IPS-20b (cell line): ENCODE measurements around the gene NOD1.

Experiments
- H3K27ac ChIP-seq: one replicate; pipeline ENCODE4 v1.5.1; 2013; ENCODE audit warnings: low read length
- H3K27me3 ChIP-seq: 2 replicates; pipeline ENCODE4 v1.6.1; 2013; ENCODE audit warnings: mild to moderate bottlenecking, low read length, inconsistent platforms; ENCODE audit not compliant: insufficient read depth
- H3K36me3 ChIP-seq: 2 replicates; pipeline ENCODE4 v1.6.1; 2013; ENCODE audit warnings: low read depth, mild to moderate bottlenecking, inconsistent platforms, low read length, moderate library complexity; ENCODE audit not compliant: insufficient read depth
- H3K4me1 ChIP-seq: 2 replicates; pipeline ENCODE4 v1.6.1; 2013; ENCODE audit warnings: mild to moderate bottlenecking, control low read depth, inconsistent platforms, low read length, moderate library complexity; ENCODE audit not compliant: insufficient read depth
- H3K4me3 ChIP-seq: 2 replicates; pipeline ENCODE4 v1.5.1; 2013; ENCODE audit warnings: mild to moderate bottlenecking, low read length, inconsistent platforms
- H3K9ac ChIP-seq: 2 replicates; pipeline ENCODE4 v1.6.1; 2013; ENCODE audit warnings: low read depth, mild to moderate bottlenecking, inconsistent platforms, low read length, moderate library complexity
- H3K9me3 ChIP-seq: 2 replicates; pipeline ENCODE4 v1.6.1; 2013; ENCODE audit warnings: mild to moderate bottlenecking, low read depth, low read length, inconsistent platforms; ENCODE audit not compliant: insufficient read depth

The NOD1 gene

DNA sequence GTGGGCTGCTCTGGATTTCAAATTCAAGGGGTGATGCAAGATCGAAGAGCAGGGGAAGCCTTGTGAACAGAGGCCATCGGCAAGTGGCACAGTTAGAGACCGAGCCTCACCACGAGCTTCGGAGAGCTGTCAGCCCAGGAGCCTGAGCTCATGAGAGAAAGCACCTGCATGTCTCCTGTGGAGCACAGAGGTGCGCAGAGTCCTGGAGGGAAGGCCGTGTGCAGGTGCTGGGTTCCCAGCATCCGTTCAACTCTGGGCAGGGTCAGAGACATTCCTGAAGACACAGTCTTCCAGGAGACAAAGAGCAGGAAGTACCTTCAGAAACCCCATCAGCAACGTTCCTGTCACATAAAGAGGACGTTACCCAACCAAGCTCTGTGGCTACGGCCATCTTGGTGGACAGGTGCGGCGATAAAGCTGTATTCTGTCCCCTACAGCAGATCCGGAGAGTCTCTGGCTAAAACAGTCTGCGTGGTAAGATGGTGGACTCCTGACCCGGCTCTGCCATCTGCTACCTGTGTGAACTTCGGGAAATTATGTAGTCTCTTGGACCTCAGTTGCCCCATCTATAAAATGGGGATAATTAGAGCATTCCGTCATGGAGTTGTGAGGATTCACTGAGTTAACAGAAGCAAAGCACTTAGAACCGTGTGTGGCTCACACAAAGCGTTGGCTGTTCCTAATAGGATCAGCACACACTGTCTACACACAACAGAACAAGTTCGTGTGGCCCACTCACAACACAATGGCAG lies 40.6 kb downstream of the NOD1 start:
- Histone ChIP-seq H3K4me3 (no peak overlapping the region), H3K9ac (no peak overlapping the region), H3K36me3 (peaks cover 14% of the 10 kb centered on the region; the same call in 1 of the 2 replicates), H3K4me1 (peaks cover 11% of the 10 kb centered on the region; the same call in 1 of the 2 replicates), H3K27ac (no peak overlapping the region), H3K9me3 (peaks cover 7% of the 10 kb centered on the region; the same call in 1 of the 2 replicates), H3K27me3 (no peaks in the 10 kb centered on the region)

DNA sequence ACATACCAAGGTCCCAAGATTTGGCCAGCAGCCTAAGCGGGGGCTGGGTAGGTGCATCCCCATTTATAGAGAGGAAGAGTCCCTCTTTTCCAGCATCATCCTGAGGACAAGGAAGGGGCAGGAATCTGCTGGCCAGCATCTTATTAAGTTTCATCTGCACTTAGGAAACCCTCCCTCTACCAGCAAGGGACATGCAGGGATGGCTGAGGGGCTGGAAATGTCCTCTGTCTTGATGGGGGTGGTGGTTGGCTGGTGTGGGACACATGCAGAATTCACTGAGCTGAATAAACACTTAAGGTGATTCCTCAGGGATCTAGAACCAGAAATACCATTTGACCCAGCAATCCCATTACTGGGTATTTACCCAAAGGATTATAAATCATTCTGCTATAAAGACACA lies 42.1 kb downstream of the NOD1 start:
- Histone ChIP-seq H3K27me3 (no peaks in the 10 kb centered on the region), H3K4me1 (peaks cover 18% of the 10 kb centered on the region; the same call in 1 of the 2 replicates), H3K9me3 (peaks cover 7% of the 10 kb centered on the region; the same call in 1 of the 2 replicates), H3K4me3 (no peak overlapping the region), H3K9ac (no peak overlapping the region), H3K36me3 (peaks cover 14% of the 10 kb centered on the region; the same call in 1 of the 2 replicates), H3K27ac (no peak overlapping the region)

DNA sequence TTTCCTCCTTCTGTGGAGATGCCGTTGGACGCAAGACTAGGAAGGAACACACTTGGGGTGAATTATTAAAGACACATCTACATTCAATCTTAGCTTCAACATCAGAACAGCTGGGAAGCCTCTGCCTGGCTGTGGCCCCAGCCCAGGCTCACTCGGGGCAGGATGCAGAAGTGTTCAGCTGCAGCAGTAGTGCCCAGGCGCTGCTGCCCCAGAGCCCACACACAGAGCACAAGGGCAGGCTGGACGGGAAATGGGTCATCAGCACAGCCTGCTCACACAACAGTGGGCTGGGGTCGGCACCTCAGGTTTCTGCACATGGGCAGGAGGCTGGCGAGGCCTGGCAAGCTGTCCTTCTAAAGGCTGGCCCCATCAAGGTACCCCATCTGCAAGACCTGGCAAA lies 42.5 kb downstream of the NOD1 start:
- H3K4me1 ChIP-seq = peaks cover 18% of the 10 kb centered on the region; the same call in 1 of the 2 replicates
- no peak overlapping the region for H3K9ac ChIP-seq
- H3K27me3 ChIP-seq = no peaks in the 10 kb centered on the region
- no peak overlapping the region for H3K27ac ChIP-seq
- H3K9me3 ChIP-seq = peaks cover 7% of the 10 kb centered on the region; the same call in 1 of the 2 replicates
- H3K4me3 ChIP-seq = no peak overlapping the region
- H3K36me3 ChIP-seq = peaks cover 14% of the 10 kb centered on the region; the same call in 1 of the 2 replicates

GRCh38 chr7:30434140-30434799 lies 44.3 kb downstream of the NOD1 start:
- H3K4me1 ChIP-seq = peaks cover 18% of the 10 kb centered on the region; the same call in 1 of the 2 replicates
- no peak overlapping the region for H3K9ac ChIP-seq
- H3K36me3 ChIP-seq = peaks cover 14% of the 10 kb centered on the region; the same call in 1 of the 2 replicates
- no peaks in the 10 kb centered on the region for H3K27me3 ChIP-seq
- no peak overlapping the region for H3K27ac ChIP-seq
- H3K9me3 ChIP-seq = peaks cover 7% of the 10 kb centered on the region; the same call in 1 of the 2 replicates
- H3K4me3 ChIP-seq = no peak overlapping the region

DNA sequence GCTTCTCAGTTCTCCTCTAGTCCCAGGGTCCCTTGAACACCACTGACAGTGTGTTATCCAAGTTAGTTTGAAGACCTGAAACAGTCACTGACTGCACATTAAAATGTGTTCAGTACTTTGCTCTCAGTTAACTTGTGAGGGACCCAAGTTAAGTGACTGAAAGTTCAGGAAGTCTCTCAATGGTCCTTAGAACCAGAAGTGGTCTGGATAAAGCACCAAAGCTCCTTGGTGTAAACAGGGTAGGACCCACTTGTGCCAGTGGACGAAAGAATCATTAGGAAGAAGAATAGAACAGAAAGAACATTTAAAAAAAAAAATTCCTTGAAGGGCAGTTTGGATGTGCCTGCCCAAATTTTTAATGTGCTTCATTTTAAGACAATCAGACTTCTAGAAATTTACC lies 45.1 kb downstream of the NOD1 start:
- H3K4me3 ChIP-seq = peak overlapping the region; percentile 17; the same call in 1 of the 2 replicates
- no peak overlapping the region for H3K27ac ChIP-seq
- peaks cover 6% of the 10 kb centered on the region; the same call in 1 of the 2 replicates for H3K9me3 ChIP-seq
- H3K9ac ChIP-seq = no peak overlapping the region
- H3K4me1 ChIP-seq = peaks cover 18% of the 10 kb centered on the region; the same call in 1 of the 2 replicates
- H3K36me3 ChIP-seq = peaks cover 12% of the 10 kb centered on the region; the same call in 1 of the 2 replicates
- H3K27me3 ChIP-seq = no peaks in the 10 kb centered on the region

GRCh38 chr7:30433082-30433481 lies 45.5 kb downstream of the NOD1 start:
- Histone ChIP-seq H3K4me3 (peak overlapping the region; percentile 33; the same call in 1 of the 2 replicates), H3K9me3 (peaks cover 2% of the 10 kb centered on the region; the same call in 1 of the 2 replicates), H3K27me3 (no peaks in the 10 kb centered on the region), H3K27ac (no peak overlapping the region), H3K4me1 (peaks cover 18% of the 10 kb centered on the region; the same call in 1 of the 2 replicates), H3K36me3 (peaks cover 8% of the 10 kb centered on the region; the same call in 1 of the 2 replicates), H3K9ac (peak overlapping the region; percentile 23; the same call in 1 of the 2 replicates)

DNA sequence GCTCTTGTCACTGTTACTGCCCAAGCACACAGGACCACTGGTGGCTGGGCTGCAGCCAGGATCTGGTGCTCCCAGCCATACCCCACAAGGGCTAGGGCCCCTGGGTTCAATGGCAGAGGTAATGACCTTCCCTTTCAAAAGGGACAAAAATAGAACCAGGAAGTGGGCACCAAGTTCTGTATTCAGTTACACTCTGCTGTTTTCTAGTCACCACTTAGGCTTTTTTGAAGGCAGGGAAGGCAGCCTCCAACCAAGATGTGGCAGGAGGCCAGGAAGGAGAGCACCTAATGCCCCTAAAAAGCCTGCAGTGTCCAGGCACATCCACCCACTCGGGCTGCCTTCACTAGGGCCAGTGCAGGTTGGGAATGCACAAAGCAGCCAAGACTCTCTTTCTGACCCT lies 47.8 kb downstream of the NOD1 start:
- Histone ChIP-seq H3K4me1 (peaks cover 18% of the 10 kb centered on the region; the same call in 1 of the 2 replicates), H3K9me3 (no peaks in the 10 kb centered on the region), H3K27ac (no peak overlapping the region), H3K36me3 (peaks cover 2% of the 10 kb centered on the region; the same call in 1 of the 2 replicates), H3K9ac (no peak overlapping the region), H3K27me3 (no peaks in the 10 kb centered on the region), H3K4me3 (no peak overlapping the region)

- peaks cover 18% of the 10 kb centered on the region; the same call in 1 of the 2 replicates for H3K4me1 ChIP-seq
- no peak overlapping the region for H3K4me3 ChIP-seq
- no peaks in the 10 kb centered on the region for H3K27me3 ChIP-seq
- no peaks in the 10 kb centered on the region for H3K9me3 ChIP-seq
- H3K27ac ChIP-seq = no peak overlapping the region
- peaks cover 2% of the 10 kb centered on the region; the same call in 1 of the 2 replicates for H3K36me3 ChIP-seq
- H3K9ac ChIP-seq = no peak overlapping the region
These were observed 48.3 kb downstream of the NOD1 start for GRCh38 chr7:30430276-30430675.

- no peaks in the 10 kb centered on the region for H3K9me3 ChIP-seq
- no peaks in the 10 kb centered on the region for H3K27me3 ChIP-seq
- no peak overlapping the region for H3K27ac ChIP-seq
- no peak overlapping the region for H3K4me3 ChIP-seq
- H3K36me3 ChIP-seq = peaks cover 9% of the 10 kb centered on the region; the same call in 1 of the 2 replicates
- no peak overlapping the region for H3K9ac ChIP-seq
- peaks cover 15% of the 10 kb centered on the region; the same call in 1 of the 2 replicates for H3K4me1 ChIP-seq
These were observed 49.4 kb downstream of the NOD1 start for GRCh38 chr7:30429156-30429530.

GRCh38 chr7:30428246-30429155 lies 50.1 kb downstream of the NOD1 start:
- H3K36me3 ChIP-seq = peaks cover 9% of the 10 kb centered on the region; the same call in 1 of the 2 replicates
- no peak overlapping the region for H3K27ac ChIP-seq
- no peak overlapping the region for H3K4me3 ChIP-seq
- no peaks in the 10 kb centered on the region for H3K27me3 ChIP-seq
- no peaks in the 10 kb centered on the region for H3K9me3 ChIP-seq
- no peak overlapping the region for H3K9ac ChIP-seq
- peaks cover 9% of the 10 kb centered on the region; the same call in 1 of the 2 replicates for H3K4me1 ChIP-seq
